ENCODE measurements around the gene FBN2.

DNA sequence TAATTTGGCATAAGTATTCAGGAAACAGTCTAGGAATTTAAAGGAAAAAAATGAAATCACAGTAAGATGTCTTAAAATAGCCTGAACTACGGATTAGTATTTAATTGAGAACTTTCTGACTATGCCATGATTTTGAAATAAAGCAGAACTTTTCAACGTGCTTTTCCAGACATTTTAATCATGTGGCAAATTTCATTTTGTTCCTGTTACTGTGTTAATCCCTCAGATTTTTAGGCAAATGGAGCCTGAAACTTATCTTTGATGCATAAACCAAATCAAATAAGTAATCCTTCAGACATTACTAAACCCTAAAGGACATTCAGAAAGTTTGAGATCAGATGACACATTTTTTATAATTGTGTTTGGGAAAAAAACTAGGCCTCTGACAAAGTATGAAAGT is 75.7 kb downstream of the FBN2 start:
- TF ChIP-seq EZH2 (IDR thresholded peaks at IDR 0.05; ENCODE audit: insufficient read depth, poor library complexity, severe bottlenecking) (no peak), EZH2phosphoT487 (IDR thresholded peaks at IDR 0.05; ENCODE audit: insufficient read depth, low read depth) (no peak)
